GM06990 (cell line): Measurements from ENCODE around the gene LILRB3.

Source experiments
- DNase-seq: peaks from one replicate; pipeline ENCODE4 v3.0.0-alpha.2; 2011; ENCODE audit not compliant: insufficient read length; ENCODE audit errors: extremely low read depth
- H3K27me3 ChIP-seq: replicated peaks from 2 replicates; pipeline ENCODE4 v1.6.0; 2011; ENCODE audit warnings: low read length; ENCODE audit not compliant: control insufficient read depth, insufficient read depth
- H3K36me3 ChIP-seq: 2 replicates; pipeline ENCODE4 v1.5.1; 2011; ENCODE audit warnings: low read length; ENCODE audit not compliant: control insufficient read depth, insufficient read depth
- H3K4me3 ChIP-seq: replicated peaks from 2 replicates; pipeline ENCODE4 v1.5.1; 2011; ENCODE audit warnings: low read depth, mild to moderate bottlenecking, control low read depth, low read length
- TF ChIP-seq, protein P1 (sequence below): IDR thresholded peaks from 2 replicates; pipeline ENCODE4 v1.5.1; 2011; ENCODE audit warnings: low read length, control low read depth, mild to moderate bottlenecking, inconsistent platforms; ENCODE audit not compliant: insufficient read depth, poor library complexity, severe bottlenecking

Gene LILRB3

GRCh38 chr19:54179921-54180461, 42.8 kb downstream of the LILRB3 start:
- no peaks in the 10 kb centered on the region for H3K27me3 ChIP-seq
- H3K4me3 ChIP-seq: no peak overlapping the region
- peaks cover 3% of the 10 kb centered on the region for H3K36me3 ChIP-seq
- DNase-seq: no peak
- TF ChIP-seq, protein P1, sequence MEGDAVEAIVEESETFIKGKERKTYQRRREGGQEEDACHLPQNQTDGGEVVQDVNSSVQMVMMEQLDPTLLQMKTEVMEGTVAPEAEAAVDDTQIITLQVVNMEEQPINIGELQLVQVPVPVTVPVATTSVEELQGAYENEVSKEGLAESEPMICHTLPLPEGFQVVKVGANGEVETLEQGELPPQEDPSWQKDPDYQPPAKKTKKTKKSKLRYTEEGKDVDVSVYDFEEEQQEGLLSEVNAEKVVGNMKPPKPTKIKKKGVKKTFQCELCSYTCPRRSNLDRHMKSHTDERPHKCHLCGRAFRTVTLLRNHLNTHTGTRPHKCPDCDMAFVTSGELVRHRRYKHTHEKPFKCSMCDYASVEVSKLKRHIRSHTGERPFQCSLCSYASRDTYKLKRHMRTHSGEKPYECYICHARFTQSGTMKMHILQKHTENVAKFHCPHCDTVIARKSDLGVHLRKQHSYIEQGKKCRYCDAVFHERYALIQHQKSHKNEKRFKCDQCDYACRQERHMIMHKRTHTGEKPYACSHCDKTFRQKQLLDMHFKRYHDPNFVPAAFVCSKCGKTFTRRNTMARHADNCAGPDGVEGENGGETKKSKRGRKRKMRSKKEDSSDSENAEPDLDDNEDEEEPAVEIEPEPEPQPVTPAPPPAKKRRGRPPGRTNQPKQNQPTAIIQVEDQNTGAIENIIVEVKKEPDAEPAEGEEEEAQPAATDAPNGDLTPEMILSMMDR: no peak

DNA sequence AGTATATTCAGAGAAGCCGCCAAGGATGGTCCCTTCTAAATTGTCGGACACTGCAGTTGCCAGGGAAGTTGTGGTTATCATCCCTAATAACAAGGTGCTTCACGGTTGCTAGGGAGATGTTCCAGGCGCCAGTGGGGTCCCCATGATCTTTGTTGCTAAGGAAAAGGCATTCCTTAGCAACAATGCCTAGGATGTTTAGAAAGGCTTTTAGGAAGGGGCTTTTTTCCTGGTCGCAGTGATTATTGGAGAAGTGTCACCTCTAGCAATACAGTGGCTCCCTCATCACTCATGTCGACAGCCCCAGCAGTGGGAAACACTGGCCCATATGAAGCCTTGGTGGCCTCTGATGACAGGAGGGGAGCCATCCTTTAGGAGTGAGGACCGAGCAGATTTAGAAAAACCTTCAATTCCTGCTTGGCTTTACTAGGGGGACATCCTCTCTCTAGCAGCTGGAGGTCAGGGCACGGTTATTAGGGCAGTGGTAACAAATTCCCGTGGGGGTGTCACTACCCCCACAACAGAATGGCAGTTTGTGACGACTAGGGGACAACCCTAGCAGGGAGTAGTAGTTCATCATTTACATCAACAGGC, 43.5 kb downstream of the LILRB3 start:
- no peak for DNase-seq
- Histone ChIP-seq H3K27me3 (no peaks in the 10 kb centered on the region), H3K4me3 (no peak overlapping the region), H3K36me3 (peaks cover 3% of the 10 kb centered on the region)
- TF ChIP-seq, protein P1: no peak

- DNase-seq: no peak
- TF ChIP-seq, protein P1: no peak
- Histone ChIP-seq H3K36me3 (peaks cover 3% of the 10 kb centered on the region), H3K27me3 (no peaks in the 10 kb centered on the region), H3K4me3 (no peak overlapping the region)
These were observed 44.1 kb downstream of the LILRB3 start for GRCh38 chr19:54178581-54179261.

- H3K4me3 ChIP-seq: no peak overlapping the region
- DNase-seq: no peak
- peaks cover 2% of the 10 kb centered on the region for H3K36me3 ChIP-seq
- TF ChIP-seq, protein P1: no peak
- H3K27me3 ChIP-seq: no peaks in the 10 kb centered on the region
These were observed 48.6 kb downstream of the LILRB3 start for GRCh38 chr19:54173951-54174834.

- Histone ChIP-seq H3K27me3 (no peaks in the 10 kb centered on the region), H3K4me3 (no peak overlapping the region), H3K36me3 (peaks cover 2% of the 10 kb centered on the region)
- no peak for DNase-seq
- TF ChIP-seq, protein P1: no peak
These were observed 49.5 kb downstream of the LILRB3 start for GRCh38 chr19:54173359-54173699.
